SK-N-SH (cell line): ENCODE measurements around the gene ACTN4. TPM values are rescaled to one million over a fixed set of nuclear protein-coding genes. Genes with fewer than 3 reads are reported as not detected.

Source experiments
- CTCF ChIA-PET: fragments of 300-600, 350-600 bp; formaldehyde crosslinking; extraction: SDS; loops from one replicate; lab custom pipeline; 2021; lab: Yijun Ruan, JAX
- POLR2A ChIA-PET: fragments of 350-600 bp; sonication (Branson Sonifier 250); formaldehyde crosslinking; extraction: SDS; loops from one replicate; lab custom pipeline; 2020; ENCODE audit warnings: antibody characterized with exemption, inconsistent platforms; lab: Yijun Ruan, JAX
- DNase-seq: peaks from one replicate; pipeline ENCODE4 v3.0.0; 2012
- H2AFZ ChIP-seq: fragments of 200-600 bp; sonication (generic); 2 replicates; pipeline ENCODE4 v1.8.1; 2016; ENCODE audit warnings: antibody characterized with exemption, mild to moderate bottlenecking, low read depth
- H3F3A ChIP-seq: fragments of 200-600 bp; sonication (generic); replicated peaks from 2 replicates; pipeline ENCODE3; 2016; ENCODE audit warnings: antibody characterized with exemption, mild to moderate bottlenecking; ENCODE audit not compliant: insufficient read depth
- H3K27ac ChIP-seq, 2 experiments: fragments of 200-500 bp in 1 of 2; fragments of 200-600 bp in 1 of 2; sonication (Bioruptor generic) in 1 of 2; sonication (generic), shearing (Covaris generic) in 1 of 2; 2 replicates each; pipeline versions ENCODE4 v1.5.1 to v1.6.1; 2014 to 2016; ENCODE audit warnings: low read depth in 2 of 2, inconsistent platforms in 1 of 2, low read length in 1 of 2, mild to moderate bottlenecking in 1 of 2, mixed read lengths in 1 of 2
- H3K27me3 ChIP-seq: fragments of 200-600 bp; sonication (generic), shearing (Covaris generic); 2 replicates; pipeline ENCODE4 v1.6.1; 2016; ENCODE audit warnings: mixed run types; ENCODE audit not compliant: insufficient read depth
- H3K36me3 ChIP-seq, 2 experiments: fragments of 200-500 bp in 1 of 2; fragments of 200-600 bp in 1 of 2; sonication (Bioruptor generic) in 1 of 2; sonication (generic) in 1 of 2; replicated peaks in 1 of 2; 2 replicates each; pipeline versions ENCODE3 to v1.5.1; 2014 to 2016; ENCODE audit warnings: low read length in 1 of 2, mild to moderate bottlenecking in 1 of 2; ENCODE audit not compliant: insufficient read depth in 2 of 2, control insufficient read depth in 1 of 2
- H3K4me1 ChIP-seq, 2 experiments: fragments of 200-500 bp in 1 of 2; fragments of 200-600 bp in 1 of 2; sonication (Bioruptor generic) in 1 of 2; sonication (generic), shearing (Covaris generic) in 1 of 2; 2 replicates each; pipeline versions ENCODE4 v1.5.1 to v1.6.1; 2014 to 2016; ENCODE audit warnings: low read depth in 1 of 2, low read length in 1 of 2, mixed run types in 1 of 2; ENCODE audit not compliant: insufficient read depth in 2 of 2, control insufficient read depth in 1 of 2
- H3K4me2 ChIP-seq: fragments of 200-600 bp; sonication (generic), shearing (Covaris generic); 2 replicates; pipeline ENCODE4 v1.6.1; 2017; ENCODE audit warnings: mixed run types
- H3K4me3 ChIP-seq, 2 experiments: fragments of 200-500 bp in 1 of 2; fragments of 200-600 bp in 1 of 2; sonication (Bioruptor generic) in 1 of 2; sonication (generic), shearing (Covaris generic) in 1 of 2; 2 replicates each; pipeline versions ENCODE4 v1.5.1 to v1.8.1; 2014 to 2016; ENCODE audit warnings: low read depth in 2 of 2, inconsistent platforms in 1 of 2, low read length in 1 of 2, mild to moderate bottlenecking in 1 of 2, mixed read lengths in 1 of 2, moderate library complexity in 1 of 2
- H3K79me2 ChIP-seq: fragments of 200-600 bp; sonication (generic); 2 replicates; pipeline ENCODE4 v1.8.1; 2017; ENCODE audit warnings: mild to moderate bottlenecking; ENCODE audit not compliant: insufficient read depth
- H3K9ac ChIP-seq: fragments of 200-600 bp; sonication (generic); 2 replicates; pipeline ENCODE4 v1.6.1; 2017; ENCODE audit warnings: mixed run types
- H3K9me2 ChIP-seq: fragments of 200-600 bp; sonication (generic); 2 replicates; pipeline ENCODE4 v1.6.1; 2017; ENCODE audit warnings: mixed run types
- H3K9me3 ChIP-seq: fragments of 200-600 bp; sonication (generic); 2 replicates; pipeline ENCODE4 v1.6.1; 2017; ENCODE audit warnings: mixed run types, mild to moderate bottlenecking, moderate library complexity
- H4K20me1 ChIP-seq: fragments of 200-600 bp; sonication (generic); 2 replicates; pipeline ENCODE4 v1.6.1; 2017; ENCODE audit warnings: mild to moderate bottlenecking, mixed run types; ENCODE audit not compliant: insufficient read depth
- NFIC ChIP-seq: IDR thresholded peaks from 2 replicates; pipeline ENCODE4 v1.4.0; 2012; ENCODE audit warnings: borderline replicate concordance
- NRF1 ChIP-seq: IDR thresholded peaks from 2 replicates; pipeline ENCODE4 v1.6.1; 2012; ENCODE audit warnings: low read depth, mild to moderate bottlenecking, low read length
- RAD21 ChIP-seq: IDR thresholded peaks from 2 replicates; pipeline ENCODE4 v1.6.1; 2012; ENCODE audit warnings: mild to moderate bottlenecking, low read length
- RCOR1 ChIP-seq: fragments of 150-350 bp; IDR thresholded peaks from 2 replicates; pipeline ENCODE4 v1.6.1; 2017; ENCODE audit warnings: antibody characterized with exemption, low read length
- RFX5 ChIP-seq: IDR thresholded peaks from 2 replicates; pipeline ENCODE4 v1.6.1; 2012; ENCODE audit warnings: mild to moderate bottlenecking, improper control_type of control experiment, low read length
- SIN3A ChIP-seq: IDR thresholded peaks from 2 replicates; pipeline ENCODE4 v1.6.1; 2012; ENCODE audit warnings: low read depth, mild to moderate bottlenecking, low read length, moderate library complexity, borderline replicate concordance
- WGBS: methylation state at CpG from one replicate; pipeline ENCODE4 v1.1.6; 2017; ENCODE audit warnings: low lambda C conversion rate; 5-methylcytosine and 5-hydroxymethylcytosine counted together
- polyA plus RNA-seq, 3 experiments: library from polyadenylated mRNA; depleted of rRNA; stranded (reverse); fragments of >200 nt; gene quantifications; 2 replicates each; pipeline ENCODE4 v1.2.3, GENCODE V29; 2012
- TF ChIP-seq, protein P1 (sequence below): IDR thresholded peaks from 2 replicates; pipeline ENCODE4 v1.6.1; 2012; ENCODE audit warnings: mild to moderate bottlenecking, low read depth, low read length, moderate library complexity
- TF ChIP-seq, protein P2 (sequence below): fragments of 150-350 bp; IDR thresholded peaks from 2 replicates; pipeline ENCODE4 v1.6.1; 2017; ENCODE audit warnings: antibody characterized with exemption, low read length, low read depth, borderline replicate concordance
- TF ChIP-seq, protein P3 (sequence below): IDR thresholded peaks from 2 replicates; pipeline ENCODE4 v1.4.0; 2012; ENCODE audit warnings: low read depth, borderline replicate concordance
- TF ChIP-seq, protein P4 (sequence below): IDR thresholded peaks from 2 replicates; pipeline ENCODE4; 2012
- TF ChIP-seq, protein P5 (sequence below): IDR thresholded peaks from 2 replicates; pipeline ENCODE4 v1.4.0; 2012; ENCODE audit warnings: low read depth

The ACTN4 gene
- polyA plus RNA-seq, 1 of the 3 experiments (the other 2 are of a cell fraction) = 598 TPM

DNA sequence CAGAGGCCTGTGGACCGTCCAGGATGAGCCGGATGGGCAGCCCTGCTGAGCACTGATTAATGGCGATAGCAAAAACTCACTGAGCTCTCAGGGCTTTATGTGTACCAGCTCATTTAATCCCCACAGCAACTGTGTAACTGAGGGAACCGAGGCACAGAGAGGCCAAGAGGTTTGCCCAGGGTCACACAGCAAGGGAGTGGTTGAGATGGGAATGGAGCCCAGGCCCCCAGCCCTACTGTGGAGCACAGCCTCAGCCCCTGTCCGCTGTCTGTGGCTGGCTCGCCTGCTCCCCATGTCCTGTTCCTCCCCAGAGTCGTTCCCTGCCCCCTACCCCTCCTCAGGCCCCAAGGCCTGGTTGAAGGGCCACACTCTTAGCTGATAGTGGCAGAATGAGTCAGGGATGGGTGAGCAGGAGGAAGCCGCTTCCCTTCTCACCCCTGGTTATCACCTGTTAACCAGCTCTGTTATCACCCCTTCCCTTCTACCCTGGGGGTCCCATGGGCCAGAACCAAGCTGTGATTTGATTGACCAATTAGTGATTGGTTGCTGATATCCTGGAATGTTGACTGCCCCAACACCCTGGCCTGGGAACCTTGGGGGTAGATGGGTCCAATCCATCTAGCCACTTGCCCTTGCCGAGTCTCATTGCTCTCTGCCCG lies 75.6 kb downstream of the ACTN4 start:
- H2AFZ ChIP-seq = no peak overlapping the region
- no peak overlapping the region for H3K4me3 ChIP-seq
- 94% methylated on average over 7 of the region's 10 CpGs for WGBS
- H3K36me3 ChIP-seq = peaks cover 53 to 84% of the 10 kb centered on the region in 2 experiments
- CTCF ChIA-PET = interaction anchor here (0.5 to 1.8 kb wide), 6 partner anchors 88 to 1886 kb away, joined by 3 to 6 read pairs (median 4); partner anchors contain the start of genes MRPS12 and SARS2
- no peaks in the 10 kb centered on the region for H3K9me3 ChIP-seq
- TF ChIP-seq, protein P1, sequence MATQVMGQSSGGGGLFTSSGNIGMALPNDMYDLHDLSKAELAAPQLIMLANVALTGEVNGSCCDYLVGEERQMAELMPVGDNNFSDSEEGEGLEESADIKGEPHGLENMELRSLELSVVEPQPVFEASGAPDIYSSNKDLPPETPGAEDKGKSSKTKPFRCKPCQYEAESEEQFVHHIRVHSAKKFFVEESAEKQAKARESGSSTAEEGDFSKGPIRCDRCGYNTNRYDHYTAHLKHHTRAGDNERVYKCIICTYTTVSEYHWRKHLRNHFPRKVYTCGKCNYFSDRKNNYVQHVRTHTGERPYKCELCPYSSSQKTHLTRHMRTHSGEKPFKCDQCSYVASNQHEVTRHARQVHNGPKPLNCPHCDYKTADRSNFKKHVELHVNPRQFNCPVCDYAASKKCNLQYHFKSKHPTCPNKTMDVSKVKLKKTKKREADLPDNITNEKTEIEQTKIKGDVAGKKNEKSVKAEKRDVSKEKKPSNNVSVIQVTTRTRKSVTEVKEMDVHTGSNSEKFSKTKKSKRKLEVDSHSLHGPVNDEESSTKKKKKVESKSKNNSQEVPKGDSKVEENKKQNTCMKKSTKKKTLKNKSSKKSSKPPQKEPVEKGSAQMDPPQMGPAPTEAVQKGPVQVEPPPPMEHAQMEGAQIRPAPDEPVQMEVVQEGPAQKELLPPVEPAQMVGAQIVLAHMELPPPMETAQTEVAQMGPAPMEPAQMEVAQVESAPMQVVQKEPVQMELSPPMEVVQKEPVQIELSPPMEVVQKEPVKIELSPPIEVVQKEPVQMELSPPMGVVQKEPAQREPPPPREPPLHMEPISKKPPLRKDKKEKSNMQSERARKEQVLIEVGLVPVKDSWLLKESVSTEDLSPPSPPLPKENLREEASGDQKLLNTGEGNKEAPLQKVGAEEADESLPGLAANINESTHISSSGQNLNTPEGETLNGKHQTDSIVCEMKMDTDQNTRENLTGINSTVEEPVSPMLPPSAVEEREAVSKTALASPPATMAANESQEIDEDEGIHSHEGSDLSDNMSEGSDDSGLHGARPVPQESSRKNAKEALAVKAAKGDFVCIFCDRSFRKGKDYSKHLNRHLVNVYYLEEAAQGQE = no peak
- TF ChIP-seq, protein P2, sequence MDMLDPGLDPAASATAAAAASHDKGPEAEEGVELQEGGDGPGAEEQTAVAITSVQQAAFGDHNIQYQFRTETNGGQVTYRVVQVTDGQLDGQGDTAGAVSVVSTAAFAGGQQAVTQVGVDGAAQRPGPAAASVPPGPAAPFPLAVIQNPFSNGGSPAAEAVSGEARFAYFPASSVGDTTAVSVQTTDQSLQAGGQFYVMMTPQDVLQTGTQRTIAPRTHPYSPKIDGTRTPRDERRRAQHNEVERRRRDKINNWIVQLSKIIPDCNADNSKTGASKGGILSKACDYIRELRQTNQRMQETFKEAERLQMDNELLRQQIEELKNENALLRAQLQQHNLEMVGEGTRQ = no peak
- TF ChIP-seq NFIC (no peak), RAD21 (no peak), NRF1 (no peak), RCOR1 (no peak), RFX5 (no peak), SIN3A (no peak)
- TF ChIP-seq, protein P3, sequence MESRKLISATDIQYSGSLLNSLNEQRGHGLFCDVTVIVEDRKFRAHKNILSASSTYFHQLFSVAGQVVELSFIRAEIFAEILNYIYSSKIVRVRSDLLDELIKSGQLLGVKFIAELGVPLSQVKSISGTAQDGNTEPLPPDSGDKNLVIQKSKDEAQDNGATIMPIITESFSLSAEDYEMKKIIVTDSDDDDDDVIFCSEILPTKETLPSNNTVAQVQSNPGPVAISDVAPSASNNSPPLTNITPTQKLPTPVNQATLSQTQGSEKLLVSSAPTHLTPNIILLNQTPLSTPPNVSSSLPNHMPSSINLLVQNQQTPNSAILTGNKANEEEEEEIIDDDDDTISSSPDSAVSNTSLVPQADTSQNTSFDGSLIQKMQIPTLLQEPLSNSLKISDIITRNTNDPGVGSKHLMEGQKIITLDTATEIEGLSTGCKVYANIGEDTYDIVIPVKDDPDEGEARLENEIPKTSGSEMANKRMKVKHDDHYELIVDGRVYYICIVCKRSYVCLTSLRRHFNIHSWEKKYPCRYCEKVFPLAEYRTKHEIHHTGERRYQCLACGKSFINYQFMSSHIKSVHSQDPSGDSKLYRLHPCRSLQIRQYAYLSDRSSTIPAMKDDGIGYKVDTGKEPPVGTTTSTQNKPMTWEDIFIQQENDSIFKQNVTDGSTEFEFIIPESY = no peak
- TF ChIP-seq, protein P4, sequence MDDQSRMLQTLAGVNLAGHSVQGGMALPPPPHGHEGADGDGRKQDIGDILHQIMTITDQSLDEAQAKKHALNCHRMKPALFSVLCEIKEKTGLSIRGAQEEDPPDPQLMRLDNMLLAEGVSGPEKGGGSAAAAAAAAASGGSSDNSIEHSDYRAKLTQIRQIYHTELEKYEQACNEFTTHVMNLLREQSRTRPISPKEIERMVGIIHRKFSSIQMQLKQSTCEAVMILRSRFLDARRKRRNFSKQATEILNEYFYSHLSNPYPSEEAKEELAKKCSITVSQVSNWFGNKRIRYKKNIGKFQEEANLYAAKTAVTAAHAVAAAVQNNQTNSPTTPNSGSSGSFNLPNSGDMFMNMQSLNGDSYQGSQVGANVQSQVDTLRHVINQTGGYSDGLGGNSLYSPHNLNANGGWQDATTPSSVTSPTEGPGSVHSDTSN = no peak
- TF ChIP-seq, protein P5, sequence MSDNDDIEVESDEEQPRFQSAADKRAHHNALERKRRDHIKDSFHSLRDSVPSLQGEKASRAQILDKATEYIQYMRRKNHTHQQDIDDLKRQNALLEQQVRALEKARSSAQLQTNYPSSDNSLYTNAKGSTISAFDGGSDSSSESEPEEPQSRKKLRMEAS = no peak
- H3K27me3 ChIP-seq = no peaks in the 10 kb centered on the region
- peaks cover 31% of the 10 kb centered on the region for H3K79me2 ChIP-seq
- H3K4me2 ChIP-seq = no peak overlapping the region
- H4K20me1 ChIP-seq = no peaks in the 10 kb centered on the region
- H3K9me2 ChIP-seq = no peaks in the 10 kb centered on the region
- POLR2A ChIA-PET = interaction anchor here (0.6 to 1.1 kb wide), 2 partner anchors 12 to 1802 kb away, joined by 3 read pairs; no protein-coding TSS in a partner anchor
- H3F3A ChIP-seq = peaks cover 17% of the 10 kb centered on the region
- no peak overlapping the region for H3K9ac ChIP-seq
- no peak overlapping the region for H3K27ac ChIP-seq
- no peak for DNase-seq
- peaks cover 0 to 15% of the 10 kb centered on the region in 2 experiments; a peak in 1 of 4 replicates for H3K4me1 ChIP-seq
